Effector CD8-positive, alpha-beta T cell (primary cell): Measurements from ENCODE around the gene DLG4.

Source experiments
- DNase-seq: peaks from one replicate; lab custom pipeline; 2025; lab: John Stamatoyannopoulos, UW

The DLG4 gene

DNA sequence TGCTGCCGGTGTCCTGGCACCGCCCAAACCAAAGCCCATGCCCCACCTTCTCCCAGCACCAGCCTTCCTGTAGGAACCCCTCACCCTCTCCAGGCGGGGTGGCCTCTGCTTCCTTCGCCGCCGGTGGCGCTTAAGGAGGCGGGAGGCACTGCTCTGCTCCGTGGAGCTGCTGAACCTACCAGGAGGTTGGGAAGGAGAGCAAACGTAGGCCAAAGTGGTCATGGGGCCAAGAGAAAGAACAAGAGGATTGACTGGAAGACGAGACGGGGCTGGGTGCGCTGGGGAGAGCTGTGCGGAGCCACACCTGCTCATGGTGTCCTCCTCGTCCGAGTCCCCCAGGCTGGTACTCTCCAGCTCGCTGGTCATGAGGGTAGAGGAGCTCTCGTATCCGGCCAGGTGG lies 9.9 kb upstream of the DLG4 start:
- DNase-seq: no peak

DNA sequence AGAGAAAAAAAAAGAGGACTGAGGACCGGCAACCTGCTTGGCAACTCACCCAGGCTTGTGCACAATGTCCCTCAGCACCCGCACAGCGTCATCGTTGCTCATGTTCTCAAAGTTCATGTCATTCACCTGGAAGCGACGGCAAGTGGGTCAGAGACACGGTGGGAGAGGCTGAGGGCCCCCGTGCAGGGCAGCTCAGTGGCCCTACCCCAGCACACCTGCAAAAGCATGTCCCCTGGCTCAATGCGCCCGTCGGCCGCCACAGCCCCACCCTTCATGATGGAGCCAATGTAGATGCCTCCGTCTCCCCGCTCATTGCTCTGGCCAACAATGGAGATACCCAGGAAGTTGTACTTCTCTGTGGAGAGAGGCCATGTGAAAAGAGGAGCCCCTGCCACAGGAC lies 9.3 kb upstream of the DLG4 start:
- no peak for DNase-seq

DNA sequence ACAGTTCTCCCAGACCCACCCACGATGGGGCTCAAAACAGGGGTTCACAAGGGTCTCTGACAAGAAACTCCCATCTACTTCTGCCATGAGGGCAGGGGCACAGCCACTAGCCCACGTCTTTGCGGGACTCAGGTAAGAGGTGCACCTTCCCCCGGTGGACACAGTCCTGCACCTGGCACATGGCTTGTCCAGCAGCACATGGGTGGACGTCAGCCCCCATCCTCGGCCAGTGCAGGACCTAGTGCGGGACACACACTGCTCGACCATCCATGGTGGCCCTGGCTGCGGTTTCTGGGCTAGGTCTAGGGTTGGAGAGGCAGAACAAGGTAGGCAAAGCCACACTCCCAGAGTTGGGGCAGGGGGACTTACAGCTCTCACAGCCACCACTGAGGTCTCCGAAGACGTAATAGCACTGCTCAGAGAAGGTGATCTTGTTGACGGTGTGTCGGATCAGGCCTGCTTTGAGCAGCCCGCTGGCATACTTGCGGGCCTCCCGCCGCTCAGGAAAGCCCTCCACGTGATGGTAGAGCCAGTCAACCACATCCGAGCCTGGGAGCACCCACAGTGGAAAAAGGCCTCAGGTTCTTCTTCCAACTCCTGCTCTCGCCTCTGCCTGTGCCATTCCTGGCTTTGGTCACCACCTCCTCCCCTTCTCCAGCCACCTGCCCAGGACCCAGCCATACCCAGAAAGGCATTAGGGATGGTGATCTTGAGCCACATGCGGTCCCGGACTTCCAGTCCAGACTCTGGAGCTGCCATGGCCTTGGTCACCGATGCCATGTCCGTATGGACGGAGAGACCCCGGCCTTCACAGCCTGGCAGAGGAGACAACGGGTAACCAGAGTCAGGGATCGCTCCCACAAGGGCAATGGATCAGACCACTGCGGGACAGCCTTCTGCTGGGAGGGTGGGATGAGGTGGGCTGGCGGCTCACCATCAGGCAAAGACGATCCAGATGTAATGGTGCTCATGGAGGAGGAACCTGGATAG lies 7.4 kb upstream of the DLG4 start:
- no peak for DNase-seq

DNA sequence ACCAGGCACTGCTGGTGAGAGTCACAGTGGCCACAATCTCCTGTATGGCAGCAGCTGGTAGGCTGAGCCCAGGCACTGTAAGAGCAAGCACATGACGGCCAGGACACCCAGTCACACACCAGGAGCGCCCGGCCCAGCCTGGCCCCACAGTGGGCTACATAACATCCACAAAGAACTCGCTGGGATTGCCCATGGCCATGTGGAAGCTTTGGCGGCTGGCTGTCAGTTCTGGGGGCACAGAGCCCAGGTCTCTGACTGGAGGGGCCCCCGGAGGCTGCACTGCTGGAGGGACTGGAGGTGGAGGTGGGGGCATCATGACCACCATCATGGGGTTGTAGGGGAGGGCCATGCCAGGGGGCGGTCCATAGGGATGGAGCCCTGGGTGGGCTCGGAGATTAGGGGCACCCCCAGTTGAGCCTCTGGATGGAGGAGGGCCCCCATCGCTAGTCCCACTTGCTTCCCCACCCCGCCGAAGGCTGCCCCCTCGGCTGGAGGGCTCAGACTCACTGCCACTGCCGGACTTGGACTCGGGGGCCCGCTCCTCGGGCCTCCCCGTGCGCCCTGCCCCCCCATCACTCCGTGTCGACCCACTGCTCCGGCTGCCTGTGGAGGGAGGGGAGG lies 6.2 kb upstream of the DLG4 start:
- DNase-seq: no peak

DNA sequence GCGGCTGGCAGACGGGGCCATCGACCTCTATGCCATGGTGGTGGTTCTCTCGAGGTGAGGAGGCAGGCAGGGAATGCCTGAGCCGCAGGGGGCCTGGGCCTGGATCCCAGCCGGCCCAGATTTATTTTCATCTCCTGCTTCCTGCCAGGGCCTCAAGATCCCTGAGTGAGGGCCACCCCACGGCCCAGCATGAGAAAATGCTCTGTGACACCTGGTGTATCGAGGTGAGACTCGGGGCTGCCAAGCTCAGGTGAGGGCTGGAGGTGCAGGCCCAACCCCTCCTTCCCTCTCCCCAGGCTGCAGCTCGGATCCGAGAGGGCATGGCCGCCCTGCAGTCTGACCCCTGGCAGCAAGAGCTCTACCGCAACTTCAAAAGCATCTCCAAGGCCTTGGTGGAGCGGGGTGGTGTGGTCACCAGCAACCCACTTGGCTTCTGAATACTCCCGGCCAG lies 5.0 kb upstream of the DLG4 start:
- DNase-seq: no peak

DNA sequence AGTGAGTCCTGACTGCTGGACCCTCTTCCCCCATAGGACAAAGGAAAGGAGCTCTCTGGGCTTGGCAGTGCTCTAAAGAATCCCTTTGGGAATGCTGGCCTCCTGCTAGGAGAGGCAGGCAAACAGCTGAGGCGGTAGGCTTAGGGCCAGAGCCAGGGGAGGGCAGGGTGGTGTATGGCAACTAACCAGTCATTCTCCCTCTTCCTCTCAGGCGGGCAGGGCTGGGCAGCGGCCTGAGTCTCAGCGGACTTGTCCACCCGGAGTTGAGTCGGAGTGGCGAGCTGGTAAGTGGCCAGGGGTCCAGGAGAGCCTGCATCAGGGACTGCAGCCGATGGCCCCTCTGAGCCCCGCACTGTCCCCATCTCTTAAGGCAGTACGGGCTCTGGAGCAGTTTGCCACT lies 4.5 kb upstream of the DLG4 start:
- DNase-seq: no peak

DNA sequence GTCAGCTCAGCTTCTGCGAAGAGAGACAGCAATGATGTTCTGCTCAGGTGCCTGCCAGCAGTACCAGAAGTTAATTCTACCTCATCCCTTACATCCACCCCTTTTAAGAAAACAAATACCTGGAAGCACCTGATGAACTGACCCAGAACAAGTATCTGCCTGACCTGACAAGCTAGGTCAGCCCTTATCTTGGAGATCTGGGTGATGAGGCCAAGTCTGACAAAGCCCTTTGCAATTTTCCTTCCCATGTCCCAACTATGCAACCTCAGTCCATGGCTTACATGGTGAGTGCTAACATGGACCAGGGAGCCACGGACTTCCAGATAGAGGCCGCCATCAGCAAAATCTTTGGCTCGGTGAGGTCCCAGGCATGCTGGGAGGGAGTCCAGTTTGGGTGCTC lies 3.7 kb upstream of the DLG4 start:
- no peak for DNase-seq

DNA sequence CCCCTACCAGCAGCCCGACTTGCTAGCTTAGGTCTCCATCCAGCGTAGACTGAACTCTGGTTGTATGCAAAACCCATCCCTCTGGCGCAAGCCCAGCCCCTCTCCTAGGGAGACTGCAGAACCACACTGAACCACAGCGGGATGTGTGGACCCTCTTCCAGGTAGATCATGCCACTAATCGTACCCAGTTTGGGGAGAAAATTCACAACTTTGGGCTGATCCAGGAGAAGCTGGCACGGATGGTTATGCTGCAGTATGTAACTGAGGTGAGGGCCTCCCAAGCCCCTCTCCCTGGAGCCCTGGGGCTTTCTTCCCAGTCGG lies 3.3 kb upstream of the DLG4 start:
- DNase-seq: no peak

DNA sequence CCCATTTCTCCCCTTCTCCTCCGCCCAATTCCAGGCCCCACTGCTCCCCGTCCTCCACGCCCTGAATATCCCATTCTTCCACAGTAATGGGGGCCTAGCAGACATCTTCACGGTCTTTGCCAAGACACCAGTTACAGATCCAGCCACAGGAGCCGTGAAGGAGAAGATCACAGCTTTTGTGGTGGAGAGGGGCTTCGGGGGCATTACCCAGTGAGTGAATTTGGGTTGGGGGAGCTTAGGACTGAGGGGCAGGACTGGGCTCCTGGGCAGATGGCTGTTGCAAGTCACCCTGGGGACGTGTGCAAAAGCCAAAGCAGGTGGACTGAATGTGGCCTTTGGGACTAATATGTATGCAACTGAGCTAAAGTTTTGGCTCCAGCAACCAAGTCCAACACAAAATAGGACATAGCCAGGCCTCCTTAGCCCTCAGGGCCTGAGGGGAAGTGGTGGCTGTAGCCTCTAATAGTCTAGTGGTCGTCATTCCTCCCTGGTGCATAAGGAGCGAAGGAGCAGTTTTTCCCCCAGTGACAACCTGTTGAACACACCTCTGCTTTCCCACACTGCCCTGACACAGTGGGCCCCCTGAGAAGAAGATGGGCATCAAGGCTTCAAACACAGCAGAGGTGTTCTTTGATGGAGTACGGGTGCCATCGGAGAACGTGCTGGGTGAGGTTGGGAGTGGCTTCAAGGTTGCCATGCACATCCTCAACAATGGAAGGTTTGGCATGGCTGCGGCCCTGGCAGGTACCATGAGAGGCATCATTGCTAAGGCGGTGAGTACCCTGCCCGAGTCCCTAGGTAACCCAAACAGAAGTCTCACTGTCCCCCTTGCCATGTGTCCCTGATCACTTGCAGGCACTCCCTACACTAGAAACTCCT lies 2.7 kb upstream of the DLG4 start:
- no peak for DNase-seq

DNA sequence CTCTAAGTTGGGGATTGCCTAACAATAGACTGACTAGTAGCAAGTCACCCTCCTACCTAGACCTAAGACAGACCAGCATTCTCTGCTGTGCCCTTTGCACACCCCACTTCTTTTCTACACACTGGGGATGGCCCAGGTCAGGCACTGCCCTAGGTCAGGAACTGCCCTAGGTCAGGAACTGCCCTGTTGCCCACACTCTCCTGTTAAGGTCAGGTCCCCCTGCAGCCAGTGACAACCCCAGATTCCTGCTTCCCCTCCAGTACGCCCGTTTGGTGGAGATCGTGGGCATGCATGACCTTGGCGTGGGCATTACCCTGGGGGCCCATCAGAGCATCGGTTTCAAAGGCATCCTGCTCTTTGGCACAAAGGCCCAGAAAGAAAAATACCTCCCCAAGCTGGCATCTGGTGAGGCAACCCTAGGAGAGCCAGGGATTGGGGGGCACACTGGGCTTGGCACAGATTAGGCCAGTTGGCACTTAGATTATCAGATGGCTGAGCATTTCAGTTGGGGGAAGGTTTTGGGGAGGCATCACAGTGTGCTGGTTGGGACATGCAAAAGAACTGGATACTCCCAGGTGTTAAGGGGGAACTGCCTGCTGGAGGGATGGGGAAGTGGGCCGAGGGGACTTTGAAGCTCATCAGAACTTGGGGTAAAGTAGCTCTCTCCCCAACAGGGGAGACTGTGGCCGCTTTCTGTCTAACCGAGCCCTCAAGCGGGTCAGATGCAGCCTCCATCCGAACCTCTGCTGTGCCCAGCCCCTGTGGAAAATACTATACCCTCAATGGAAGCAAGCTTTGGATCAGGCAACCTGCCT lies 1.8 kb upstream of the DLG4 start:
- DNase-seq: no peak

DNA sequence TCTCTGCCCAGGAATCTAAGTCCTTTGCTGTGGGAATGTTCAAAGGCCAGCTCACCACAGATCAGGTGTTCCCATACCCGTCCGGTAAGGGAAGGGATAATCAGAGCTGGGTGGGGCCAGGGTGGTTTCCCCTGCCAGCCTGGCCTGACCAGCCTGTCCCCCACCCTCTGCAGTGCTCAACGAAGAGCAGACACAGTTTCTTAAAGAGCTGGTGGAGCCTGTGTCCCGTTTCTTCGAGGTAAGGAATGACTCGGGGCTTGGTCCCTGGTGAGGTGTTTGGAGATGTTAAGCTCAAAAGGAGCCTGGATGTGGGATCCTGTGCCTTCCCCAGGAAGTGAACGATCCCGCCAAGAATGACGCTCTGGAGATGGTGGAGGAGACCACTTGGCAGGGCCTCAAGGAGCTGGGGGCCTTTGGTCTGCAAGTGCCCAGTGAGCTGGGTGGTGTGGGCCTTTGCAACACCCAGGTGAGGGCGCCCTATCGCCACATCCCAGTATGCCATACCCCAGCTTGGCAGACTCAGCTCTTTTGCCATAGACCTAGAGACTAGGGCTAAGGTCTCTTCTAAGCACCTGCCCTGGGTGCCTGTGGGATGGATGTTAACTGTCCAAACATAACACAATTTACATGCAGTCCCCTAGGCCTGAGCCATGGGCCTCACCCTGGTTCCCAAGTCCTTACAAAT lies 1.1 kb upstream of the DLG4 start:
- DNase-seq: no peak

DNA sequence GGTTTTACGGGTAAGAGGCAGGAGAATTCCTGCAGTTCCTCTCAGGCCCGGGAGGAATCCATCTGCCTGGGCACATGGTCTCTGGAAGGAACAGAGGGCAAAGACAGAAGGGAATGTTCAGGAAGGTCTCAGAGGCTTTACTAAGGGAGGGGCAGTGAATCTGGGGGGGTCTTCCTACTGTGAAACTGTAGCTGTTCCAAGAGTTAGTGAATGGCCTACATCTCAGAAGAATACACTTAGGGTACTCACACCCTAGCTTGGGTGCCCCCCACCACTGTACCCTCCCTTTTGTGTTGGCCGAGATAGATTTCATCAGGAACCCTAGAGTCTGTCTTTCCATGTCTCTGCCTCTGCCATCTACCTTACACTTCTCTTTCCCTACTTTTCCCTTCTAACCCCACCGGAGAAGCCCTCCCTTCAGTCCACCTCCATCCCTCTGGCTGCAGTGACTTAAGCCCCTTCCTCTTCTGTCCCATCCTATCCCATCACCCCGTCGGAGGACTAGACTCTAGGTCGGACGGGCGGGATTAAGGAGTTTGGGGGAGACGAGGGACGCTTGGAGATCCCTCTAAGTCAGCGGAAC lies 316 bp downstream of the DLG4 start:
- DNase-seq: no peak

DNA sequence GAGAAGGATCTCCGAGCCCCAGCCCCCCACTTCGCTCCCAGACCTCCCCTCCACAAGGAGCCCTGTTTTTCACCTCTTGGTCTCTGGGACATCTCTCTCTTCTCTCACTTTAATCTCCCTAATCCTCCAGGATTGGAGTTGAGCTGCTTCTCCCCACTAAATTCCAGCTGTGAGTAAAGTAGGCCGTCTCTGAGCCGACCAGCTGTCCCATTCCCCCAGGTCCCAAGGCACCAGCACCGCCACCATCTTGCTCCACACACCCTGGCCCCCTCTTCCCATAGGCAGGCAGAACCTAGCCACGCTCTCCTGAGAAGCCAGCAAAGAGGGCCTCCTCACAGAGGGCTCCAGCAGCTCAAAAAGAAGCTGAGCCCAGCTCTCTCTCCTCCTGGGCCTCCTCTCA lies 878 bp downstream of the DLG4 start:
- DNase-seq: no peak

DNA sequence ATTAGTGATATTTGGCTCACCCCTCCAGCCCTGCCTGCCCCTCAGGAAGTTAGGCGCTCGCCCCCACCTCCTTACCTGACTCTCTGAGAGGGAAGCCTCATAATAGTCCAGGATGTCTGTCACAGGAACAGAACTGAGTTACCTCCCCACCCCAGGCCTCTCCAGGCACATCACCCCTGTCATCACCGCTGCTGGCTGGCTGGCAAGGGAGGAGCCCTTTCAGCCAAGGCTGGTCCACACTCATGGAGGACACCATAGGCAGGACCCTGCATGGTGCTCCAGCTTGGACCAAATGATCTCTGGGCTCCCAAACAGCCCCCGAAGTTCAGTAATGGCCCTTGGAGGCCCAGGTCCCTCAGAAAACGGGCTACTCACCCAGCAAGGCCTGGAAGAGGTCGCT lies 1.5 kb downstream of the DLG4 start:
- no peak for DNase-seq

DNA sequence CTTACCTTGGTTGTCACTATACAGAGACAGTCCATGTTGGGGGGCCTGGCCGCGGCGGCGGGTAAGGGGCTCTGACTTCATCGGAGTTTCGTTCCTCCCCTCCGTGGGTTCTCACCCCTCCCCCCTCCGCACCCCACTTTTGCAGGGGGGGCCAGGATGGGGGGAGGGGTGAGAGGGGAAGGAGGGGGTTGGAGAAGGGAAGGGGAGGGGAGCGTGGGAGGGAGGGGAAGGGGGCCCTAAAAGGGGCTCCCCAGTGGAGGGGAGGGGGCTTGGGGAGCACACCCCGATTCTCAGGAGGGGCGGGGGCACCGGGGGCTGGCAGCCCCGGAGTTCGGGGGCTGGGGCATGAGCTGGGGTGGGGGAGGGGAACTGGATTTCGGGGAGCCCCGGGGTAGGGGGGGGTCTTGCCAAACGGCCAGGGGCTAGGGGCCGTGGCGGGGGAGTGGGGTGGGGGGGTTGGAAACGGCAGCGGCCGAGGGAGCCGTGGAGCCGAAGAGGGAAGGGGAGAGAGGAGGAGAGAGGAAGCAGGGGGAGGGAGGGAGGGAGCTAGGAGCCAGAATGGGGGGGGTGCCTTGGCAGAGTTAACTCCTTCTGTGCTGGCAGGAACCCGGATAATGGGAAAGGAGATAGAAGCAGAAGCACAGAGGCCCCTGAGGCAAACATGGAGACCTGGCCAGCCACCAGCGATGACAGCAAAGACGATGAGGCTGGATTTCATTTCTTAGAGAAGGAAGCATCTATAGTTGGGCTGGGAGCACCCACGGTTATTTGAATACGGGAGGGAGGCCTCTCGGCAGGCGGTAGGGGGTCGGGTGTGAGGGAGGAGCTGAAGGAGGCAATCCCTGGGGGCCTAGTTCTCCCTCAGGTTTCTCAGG lies 2.3 kb downstream of the DLG4 start:
- no peak for DNase-seq

DNA sequence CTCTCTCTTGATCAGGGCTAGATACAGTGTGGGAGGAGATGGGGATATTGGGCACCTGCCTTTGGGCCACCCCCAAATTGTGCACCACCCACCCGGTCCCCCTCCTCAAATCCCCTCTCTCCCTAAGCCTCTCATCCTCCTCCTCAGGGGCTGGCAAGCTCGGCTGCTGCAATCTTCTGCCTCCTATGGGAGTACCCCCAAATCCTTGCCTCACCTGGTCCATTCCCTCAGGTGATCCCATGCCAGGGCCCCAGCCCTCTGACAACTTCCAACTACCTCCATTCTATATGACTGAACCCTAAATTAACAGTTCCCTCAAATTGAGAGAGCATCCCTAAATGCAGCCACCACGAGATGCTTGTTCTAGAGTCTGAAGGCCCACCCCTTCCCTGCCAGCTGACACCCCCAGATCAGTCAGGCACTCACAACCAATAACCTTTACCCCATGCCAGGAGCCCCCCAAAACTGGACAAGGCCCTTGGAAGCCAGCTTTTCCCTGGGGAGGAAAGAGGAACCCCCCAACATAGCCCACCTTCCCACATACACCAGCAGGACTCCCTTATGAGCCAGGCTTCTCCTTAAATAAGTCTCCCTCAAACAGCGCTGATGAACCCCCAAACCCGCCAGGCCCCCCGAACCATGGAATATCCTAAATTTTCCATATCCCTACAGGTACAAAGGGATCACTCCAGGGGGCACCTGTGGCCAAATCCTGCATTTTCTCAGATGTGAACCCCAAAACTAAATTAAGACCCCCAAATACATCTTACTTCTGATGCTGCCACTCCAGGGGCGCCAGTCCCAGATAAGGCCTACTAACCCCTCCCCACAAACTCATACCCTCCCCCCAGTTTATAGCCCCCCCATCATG lies 3.2 kb downstream of the DLG4 start:
- DNase-seq: no peak

DNA sequence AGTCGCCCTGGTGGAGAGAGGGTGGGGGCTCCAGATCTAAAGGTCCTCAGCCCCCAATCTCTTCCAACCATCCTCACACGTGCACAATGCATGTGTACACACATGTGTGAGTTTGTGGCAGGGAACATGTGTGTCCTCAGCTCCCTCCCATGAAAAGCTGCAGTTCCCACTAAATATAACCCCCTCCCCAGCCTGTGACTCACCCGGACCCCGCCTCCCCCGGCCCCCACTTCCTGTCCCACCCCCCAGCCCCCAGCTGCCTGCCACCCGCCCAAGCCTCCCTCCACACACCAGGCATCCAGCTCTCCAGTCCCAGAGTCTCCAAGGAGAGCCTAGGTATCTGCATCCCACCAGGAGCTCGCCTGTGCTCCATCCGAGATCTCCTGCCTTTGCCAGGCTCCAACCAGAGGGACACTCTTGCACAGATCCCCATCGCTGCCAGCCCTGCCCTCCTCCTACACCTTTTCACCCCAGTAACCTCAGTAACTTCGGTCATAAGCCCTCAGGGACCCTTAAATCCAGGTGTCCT lies 3.9 kb downstream of the DLG4 start:
- no peak for DNase-seq

DNA sequence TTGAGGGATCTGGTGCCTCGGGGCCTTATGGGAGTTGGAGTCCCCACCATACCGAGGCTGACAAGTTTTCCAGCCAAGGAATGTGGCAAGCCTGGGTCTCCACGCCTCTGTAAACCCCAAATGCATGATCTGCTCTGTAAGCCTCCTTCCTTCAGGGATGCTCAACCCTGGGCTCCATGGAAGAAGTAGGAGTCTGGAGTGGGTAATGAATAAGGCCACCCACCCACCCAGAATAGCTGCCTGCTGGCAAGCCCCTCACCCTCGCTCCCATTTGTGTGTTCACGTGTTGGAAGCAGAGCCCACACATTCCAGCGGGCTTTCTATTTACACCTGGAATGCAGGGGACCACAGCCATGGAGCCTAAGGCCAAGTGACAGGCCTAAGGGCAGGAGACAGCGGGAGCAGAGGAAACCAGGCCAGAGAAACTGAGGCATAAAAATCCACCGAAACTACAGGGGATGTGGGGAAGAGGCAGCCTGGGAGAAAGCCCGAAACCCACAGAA lies 4.4 kb downstream of the DLG4 start:
- no peak for DNase-seq
